Lower lobe of right lung (tissue), 2 donors: Measurements from ENCODE around the gene AMZ2. TPM values are rescaled to one million over a fixed set of nuclear protein-coding genes. Genes with fewer than 3 reads are reported as not detected.
"Not testable (repeated sequence)": the region's sequence is repeated elsewhere in the genome, so short reads cannot be mapped to it uniquely, and the experiment has no call there.

ENCODE experiments used
- ATAC-seq, 2 donors: fragments of 200-7000 bp; cut with Tn5 transposase; one replicate each; pipeline ENCODE4 v1.9.1; 2020 to 2022; ENCODE audit warnings: mild to moderate bottlenecking in 2 of 2, moderate library complexity in 2 of 2
- DNase-seq: peaks from one replicate; pipeline ENCODE4 v3.0.0-alpha.2; 2020
- H3K27ac ChIP-seq: fragments of 200-600 bp; one replicate; pipeline ENCODE4 v1.8.0; 2022
- H3K27me3 ChIP-seq: fragments of 200-600 bp; one replicate; pipeline ENCODE4 v1.8.0; 2022; ENCODE audit warnings: low read depth
- H3K36me3 ChIP-seq: fragments of 200-600 bp; one replicate; pipeline ENCODE4 v1.8.0; 2022; ENCODE audit warnings: mild to moderate bottlenecking
- H3K4me1 ChIP-seq: fragments of 200-600 bp; one replicate; pipeline ENCODE4 v1.8.0; 2022
- H3K4me3 ChIP-seq: fragments of 200-600 bp; one replicate; pipeline ENCODE4 v1.8.0; 2022; ENCODE audit warnings: mild to moderate bottlenecking
- H3K9me3 ChIP-seq: fragments of 200-600 bp; one replicate; pipeline ENCODE4 v1.8.0; 2022
- CTCF ChIP-seq: fragments of 200-600 bp; IDR thresholded peaks from one replicate; pipeline ENCODE4 v1.8.0; 2022; ENCODE audit warnings: antibody characterized with exemption, mild to moderate bottlenecking
- intact Hi-C: fragments of 100-400 bp; cut with DNase I; formaldehyde crosslinking; loops from one replicate; pipeline ENCODE4 v1.11.0; 2022
- total RNA-seq: library from RNA; stranded (reverse); fragmentation: NEBNext Ultra II Directional; extraction: Animal tissue kit (Norgen Biotek cat#: 25700); gene quantifications from one replicate; pipeline ENCODE4 v1.2.1, GENCODE V29; 2021
- donor health status: DM: no; HTN: yes; CAD: no; lungs with severe emphysema.

AMZ2 gene
- total RNA-seq, 1 donor from 2014 or later = 55.9 TPM

DNA sequence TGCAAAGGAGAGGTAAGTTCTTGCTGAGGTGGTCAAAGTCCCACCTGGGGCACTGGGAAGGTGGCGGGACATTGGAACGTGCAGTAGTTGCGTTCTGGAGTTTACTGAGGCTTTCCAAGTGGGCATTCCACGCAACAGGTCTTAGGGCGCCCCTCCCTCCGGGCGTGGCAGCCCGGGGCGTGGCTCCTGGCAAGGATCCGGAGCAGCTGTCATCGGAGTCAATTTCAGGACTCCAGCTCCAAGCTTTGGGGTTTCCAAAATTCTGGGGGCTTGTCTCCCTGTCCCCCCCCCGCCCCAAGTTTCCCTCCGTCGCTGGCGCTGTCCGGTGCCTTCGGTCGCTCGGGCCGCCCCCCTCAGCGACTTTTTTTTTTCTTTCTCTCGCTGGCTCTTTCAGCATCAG lies 43.1 kb upstream of the AMZ2 start:
- Histone ChIP-seq H3K27ac (peak overlapping the region; percentile 88), H3K36me3 (peaks cover 2% of the 10 kb centered on the region), H3K27me3 (peaks cover 6% of the 10 kb centered on the region), H3K4me3 (peak overlapping the region; percentile 76), H3K9me3 (no peaks in the 10 kb centered on the region), H3K4me1 (peaks cover 30% of the 10 kb centered on the region)
- peak; percentile 67 for DNase-seq
- ATAC-seq = peak; percentile 72 to 73
- intact Hi-C loops = no loop called here
- no peak for TF ChIP-seq CTCF

DNA sequence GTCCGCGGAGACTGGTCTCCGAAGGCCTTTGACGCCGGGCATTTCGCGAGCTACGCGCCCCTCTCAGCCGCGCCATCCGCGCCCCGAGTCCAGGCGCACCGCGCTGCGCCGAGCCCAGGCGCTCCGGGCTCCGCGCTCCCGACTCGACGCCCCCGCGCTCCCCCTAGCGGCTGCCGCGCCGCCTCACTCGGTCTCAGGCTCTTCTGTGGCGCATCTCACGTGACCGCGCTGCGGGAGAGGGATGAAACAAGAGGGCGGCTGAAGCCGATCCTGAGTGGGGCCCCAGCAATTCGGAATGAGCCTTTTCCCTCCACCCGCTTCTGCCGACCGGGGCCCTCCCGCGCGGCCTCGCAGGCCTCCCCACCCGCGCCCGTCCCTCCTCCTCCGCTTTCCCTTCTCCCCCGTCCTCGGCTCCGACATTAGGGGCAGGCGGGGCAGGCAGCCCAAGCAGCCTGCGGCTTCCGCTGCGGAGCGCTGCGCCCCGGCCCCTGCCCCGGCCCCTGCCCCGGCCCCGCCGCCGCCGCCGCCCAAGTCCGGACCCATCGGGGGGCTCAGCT lies 42.5 kb upstream of the AMZ2 start:
- Histone ChIP-seq H3K27ac (peak overlapping the region; percentile 88), H3K27me3 (peaks cover under 1% of the 10 kb centered on the region), H3K4me3 (peak overlapping the region; percentile 76), H3K36me3 (peaks cover 8% of the 10 kb centered on the region), H3K9me3 (no peaks in the 10 kb centered on the region), H3K4me1 (peaks cover 24% of the 10 kb centered on the region)
- intact Hi-C loops = no loop called here
- peak; percentile 95 for TF ChIP-seq CTCF
- DNase-seq (peak; percentile 96), ATAC-seq (peak; percentile 96 to 97)

DNA sequence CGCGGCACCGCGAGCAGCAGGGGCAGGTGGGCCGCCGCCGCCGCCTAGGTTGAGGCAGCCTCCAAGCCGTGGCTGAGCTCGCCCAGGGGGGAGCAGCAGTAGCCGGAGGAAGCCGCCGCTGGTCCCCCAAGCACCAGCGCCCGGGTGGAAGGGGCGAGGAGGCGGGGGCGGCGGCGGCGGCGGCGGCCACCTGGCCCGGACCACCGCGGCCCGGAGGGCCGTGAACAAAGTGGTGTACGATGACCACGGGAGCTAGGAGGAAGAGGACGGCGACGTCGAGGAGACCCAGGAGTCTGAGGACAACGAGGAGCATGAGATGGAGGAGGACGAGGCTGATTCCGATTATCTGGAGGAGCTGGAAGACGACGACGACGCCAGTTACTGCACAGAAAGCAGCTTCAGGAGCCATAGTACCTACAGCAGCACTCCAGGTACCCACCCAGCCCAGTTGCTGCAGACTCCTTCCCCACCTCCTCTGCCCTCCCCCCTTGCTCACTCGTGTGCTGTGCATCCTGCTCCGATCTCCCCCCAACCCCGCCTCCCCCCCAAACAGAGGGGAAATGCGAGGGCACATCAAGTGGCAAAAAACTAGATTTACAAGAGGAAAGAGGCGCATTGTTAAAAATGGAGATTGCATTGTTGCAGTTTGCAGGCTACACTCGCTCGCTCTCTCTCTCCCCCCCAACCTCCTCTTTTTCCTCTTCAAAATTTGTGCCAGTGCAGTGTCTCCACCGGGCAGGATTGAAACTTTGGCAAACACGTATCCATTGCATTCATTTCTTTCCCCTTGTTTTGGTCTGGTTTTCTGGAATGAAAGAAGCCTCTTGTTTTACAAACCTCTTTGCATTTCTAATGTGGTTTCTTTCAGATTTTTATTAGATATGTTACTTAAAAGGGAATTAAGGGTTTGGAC lies 41.8 kb upstream of the AMZ2 start:
- intact Hi-C loops = no loop called here
- no peak for DNase-seq
- peak overlapping the region; percentile 88 for H3K27ac ChIP-seq

DNA sequence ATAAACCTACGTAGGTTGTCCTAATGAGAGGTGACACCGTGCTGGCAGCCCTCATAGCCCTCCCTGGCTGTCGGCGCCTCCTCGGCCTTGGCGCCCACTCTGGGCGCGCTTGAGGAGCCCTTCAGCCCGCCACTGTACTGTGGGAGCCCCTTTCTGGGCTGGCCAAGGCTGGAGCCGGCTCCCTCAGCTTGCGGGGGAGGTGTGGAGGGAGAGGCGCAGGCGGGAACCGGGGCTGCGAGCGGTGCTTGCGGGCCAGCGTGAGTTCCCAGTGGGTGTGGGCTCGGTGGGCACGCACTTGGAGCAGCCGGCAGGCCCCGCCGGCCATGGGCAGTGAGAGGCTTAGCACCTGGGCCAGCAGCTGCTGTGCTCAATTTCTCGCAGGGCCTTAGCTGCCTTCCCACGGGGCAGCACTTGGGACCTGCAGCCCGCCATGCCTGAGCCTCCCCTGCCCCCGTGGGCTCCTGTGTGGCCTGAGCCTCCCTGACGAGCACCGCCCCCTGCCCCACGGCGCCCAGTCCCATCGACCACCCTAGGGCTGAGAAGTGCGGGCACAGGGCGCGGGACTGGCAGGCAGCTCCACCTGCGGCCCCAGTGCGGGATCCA lies 40.1 kb upstream of the AMZ2 start:
- intact Hi-C loops = no loop called here
- no peak for TF ChIP-seq CTCF
- peak overlapping the region; percentile 76 for H3K4me3 ChIP-seq
- H3K27me3 ChIP-seq = no peaks in the 10 kb centered on the region
- peaks cover 13% of the 10 kb centered on the region for H3K4me1 ChIP-seq
- no peak overlapping the region for H3K27ac ChIP-seq
- DNase-seq (no peak), ATAC-seq (no peak)
- no peaks in the 10 kb centered on the region for H3K9me3 ChIP-seq
- peaks cover 10% of the 10 kb centered on the region for H3K36me3 ChIP-seq

More for the DNA sequence above, 41.8 kb upstream of the AMZ2 start:
- Histone ChIP-seq H3K36me3 (peaks cover 10% of the 10 kb centered on the region), H3K9me3 (no peaks in the 10 kb centered on the region), H3K27me3 (no peaks in the 10 kb centered on the region), H3K4me1 (peaks cover 17% of the 10 kb centered on the region), H3K4me3 (peak overlapping the region; percentile 76)
- TF ChIP-seq CTCF = no peak
- peak; percentile 40 to 42 for ATAC-seq

DNA sequence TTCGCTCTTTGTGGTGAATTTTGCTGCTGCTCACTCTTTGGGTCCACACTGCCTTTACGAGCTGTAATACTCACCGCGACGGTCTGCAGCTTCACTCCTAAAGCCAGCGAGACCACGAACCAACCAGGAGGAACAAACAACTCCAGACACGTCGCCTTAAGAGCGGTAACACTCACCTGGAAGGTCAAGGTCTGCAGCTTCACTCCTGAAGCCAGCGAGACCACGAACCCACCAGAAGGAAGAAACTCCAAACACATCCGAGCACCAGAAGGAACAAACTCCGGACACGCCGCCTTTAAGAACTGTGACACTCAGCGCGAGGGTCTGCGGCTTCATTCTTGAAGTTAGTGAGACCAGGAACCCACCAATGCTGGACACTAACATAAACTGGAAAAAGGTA lies 39.2 kb upstream of the AMZ2 start:
- H3K9me3 ChIP-seq, ATAC-seq, H3K27me3 ChIP-seq, H3K27ac ChIP-seq, intact Hi-C loops, H3K4me3 ChIP-seq, DNase-seq, H3K36me3 ChIP-seq: not testable (repeated sequence)
- H3K4me1 ChIP-seq = peaks cover 13% of the 10 kb centered on the region

- H3K36me3 ChIP-seq, intact Hi-C loops, DNase-seq, ATAC-seq, H3K9me3 ChIP-seq, H3K27ac ChIP-seq, H3K27me3 ChIP-seq, H3K4me3 ChIP-seq: not testable (repeated sequence)
- peaks cover 19% of the 10 kb centered on the region for H3K4me1 ChIP-seq
Observed at GRCh38 chr17:68209191-68209900, 38.5 kb upstream of the AMZ2 start.
